H1 (cell line): Measurements from ENCODE around the gene TRPC4. TPM values are rescaled to one million over a fixed set of nuclear protein-coding genes. Genes with fewer than 3 reads are reported as not detected.

Source experiments
- CTCF ChIA-PET: fragments of 300-600 bp; sonication (Branson Sonifier 250); formaldehyde crosslinking; loops from one replicate; lab custom pipeline; 2021; ENCODE audit not compliant: partially characterized antibody; lab: Charles Lee
- POLR2A ChIA-PET: fragments of 300-600 bp; sonication (Branson Sonifier 250); formaldehyde crosslinking; loops from one replicate; lab custom pipeline; 2021; ENCODE audit warnings: inconsistent platforms; ENCODE audit not compliant: partially characterized antibody; lab: Charles Lee
- DNase-seq, 2 experiments: peaks; one replicate each; pipeline versions ENCODE4 v3.0.0 to v3.0.0-alpha.2; 2010 to 2022; ENCODE audit warnings: low spot score in 2 of 2, low read depth in 1 of 2, mixed read lengths in 1 of 2
- FAIRE-seq: peaks from 2 replicates; lab custom pipeline; 2011; peaks lifted over from hg19 to GRCh38; lab: Jason Lieb, UNC
- H2AFZ ChIP-seq: 2 replicates; pipeline ENCODE4 v1.8.1; 2012; ENCODE audit warnings: low read length, inconsistent platforms
- H2AK5ac ChIP-seq: 2 replicates; pipeline ENCODE4 v1.6.1; 2013; ENCODE audit warnings: low read depth, low read length
- H2BK120ac ChIP-seq: replicated peaks from 2 replicates; pipeline ENCODE3; 2013; ENCODE audit warnings: low read depth, low read length, inconsistent platforms
- H2BK12ac ChIP-seq: 2 replicates; pipeline ENCODE4 v1.6.1; 2013; ENCODE audit warnings: low read depth, low read length
- H2BK15ac ChIP-seq: 2 replicates; pipeline ENCODE4 v1.6.1; 2013; ENCODE audit warnings: low read length
- H2BK20ac ChIP-seq: 2 replicates; pipeline ENCODE4 v1.6.1; 2013; ENCODE audit warnings: low read length
- H2BK5ac ChIP-seq: 2 replicates; pipeline ENCODE4 v1.6.1; 2013; ENCODE audit warnings: low read depth, low read length
- H3K14ac ChIP-seq: 2 replicates; pipeline ENCODE4 v1.6.1; 2013; ENCODE audit warnings: inconsistent platforms; ENCODE audit not compliant: insufficient read length
- H3K18ac ChIP-seq: 2 replicates; pipeline ENCODE4 v1.6.1; 2013; ENCODE audit warnings: low read length; ENCODE audit errors: extremely low read depth
- H3K23ac ChIP-seq: 2 replicates; pipeline ENCODE4 v1.6.1; 2013; ENCODE audit warnings: inconsistent platforms; ENCODE audit not compliant: insufficient read length
- H3K23me2 ChIP-seq: 2 replicates; pipeline ENCODE4 v1.6.1; 2013; ENCODE audit warnings: low read depth, low read length
- H3K27ac ChIP-seq: 2 replicates; pipeline ENCODE4 v1.6.1; 2011; ENCODE audit warnings: low read depth, low read length, inconsistent platforms
- H3K27me3 ChIP-seq, 4 experiments: replicated peaks in 1 of 4; 1 replicate in 1 of 4; 2 replicates in 3 of 4; pipeline versions ENCODE4 v1.6.1 to v1.8.1; 2011 to 2013; ENCODE audit warnings: low read length in 3 of 4, mild to moderate bottlenecking in 3 of 4, inconsistent platforms in 2 of 4, mixed read lengths in 2 of 4, moderate library complexity in 1 of 4; ENCODE audit not compliant: control insufficient read depth in 3 of 4, insufficient read depth in 3 of 4; ENCODE audit errors: extremely low read depth in 1 of 4
- H3K36me3 ChIP-seq, 4 experiments: 2 replicates each; pipeline versions ENCODE4 v1.6.1 to v1.8.1; 2011 to 2013; ENCODE audit warnings: mild to moderate bottlenecking in 4 of 4, low read length in 3 of 4, moderate library complexity in 2 of 4, control low read depth in 1 of 4, inconsistent platforms in 1 of 4; ENCODE audit not compliant: insufficient read depth in 4 of 4, control insufficient read depth in 2 of 4
- H3K4ac ChIP-seq: replicated peaks from 2 replicates; pipeline ENCODE3; 2013; ENCODE audit warnings: low read length, low read depth, mixed read lengths, inconsistent platforms; ENCODE audit not compliant: insufficient read length
- H3K4me1 ChIP-seq, 4 experiments: replicated peaks in 1 of 4; 1 replicate in 1 of 4; 2 replicates in 3 of 4; pipeline versions ENCODE4 v1.6.1 to v1.8.1; 2011 to 2013; ENCODE audit warnings: low read length in 3 of 4, inconsistent platforms in 2 of 4, mixed read lengths in 1 of 4; ENCODE audit not compliant: insufficient read depth in 4 of 4, control insufficient read depth in 3 of 4
- H3K4me2 ChIP-seq, 2 experiments: 2 replicates each; pipeline versions ENCODE4 v1.6.1 to v1.8.1; 2011 to 2013; ENCODE audit warnings: low read depth in 2 of 2, low read length in 2 of 2, control low read depth in 1 of 2, inconsistent platforms in 1 of 2, mild to moderate bottlenecking in 1 of 2; ENCODE audit not compliant: insufficient read depth in 1 of 2
- H3K4me3 ChIP-seq, 4 experiments: fragments of 200-600, 300-600 bp in 1 of 4; sonication (generic), shearing (Covaris generic), sonication (Bioruptor Twin) in 1 of 4; 2 replicates each; pipeline versions ENCODE4 v1.5.1 to v1.8.1; 2011 to 2016; ENCODE audit warnings: low read length in 4 of 4, low read depth in 3 of 4, control low read depth in 2 of 4, inconsistent platforms in 2 of 4, mild to moderate bottlenecking in 2 of 4, mixed read lengths in 1 of 4, moderate library complexity in 1 of 4; ENCODE audit not compliant: insufficient read depth in 2 of 4; ENCODE audit errors: extremely low read depth in 1 of 4
- H3K56ac ChIP-seq: replicated peaks from 2 replicates; pipeline ENCODE3; 2013; ENCODE audit warnings: low read depth, mild to moderate bottlenecking, mixed read lengths, low read length, inconsistent platforms; ENCODE audit not compliant: insufficient read length
- H3K79me1 ChIP-seq: 2 replicates; pipeline ENCODE4 v1.6.1; 2013; ENCODE audit warnings: low read depth, low read length, control low read depth
- H3K79me2 ChIP-seq, 2 experiments: 2 replicates each; pipeline versions ENCODE4 v1.6.1 to v1.8.1; 2012 to 2013; ENCODE audit warnings: low read length in 2 of 2, mild to moderate bottlenecking in 2 of 2, inconsistent platforms in 1 of 2; ENCODE audit not compliant: insufficient read depth in 2 of 2, control insufficient read depth in 1 of 2
- H3K9ac ChIP-seq, 4 experiments: replicated peaks in 1 of 4; 1 replicate in 1 of 4; 2 replicates in 3 of 4; pipeline versions ENCODE4 v1.6.1 to v1.8.1; 2011 to 2013; ENCODE audit warnings: low read depth in 3 of 4, low read length in 3 of 4, control low read depth in 2 of 4, mild to moderate bottlenecking in 2 of 4, moderate library complexity in 2 of 4, inconsistent platforms in 1 of 4; ENCODE audit errors: extremely low read depth in 1 of 4
- H3K9me3 ChIP-seq, 2 experiments: 2 replicates each; pipeline versions ENCODE4 v1.6.1 to v1.8.1; 2012 to 2013; ENCODE audit warnings: mild to moderate bottlenecking in 2 of 2, moderate library complexity in 2 of 2, control low read depth in 1 of 2, inconsistent platforms in 1 of 2, low read depth in 1 of 2, low read length in 1 of 2, mixed read lengths in 1 of 2; ENCODE audit not compliant: insufficient read depth in 2 of 2
- H4K20me1 ChIP-seq, 2 experiments: replicated peaks in 1 of 2; 2 replicates each; pipeline versions ENCODE3 to v1.8.1; 2011 to 2013; ENCODE audit warnings: inconsistent platforms in 2 of 2, low read length in 2 of 2, mild to moderate bottlenecking in 1 of 2; ENCODE audit not compliant: insufficient read depth in 2 of 2, control insufficient read depth in 1 of 2
- H4K5ac ChIP-seq: 2 replicates; pipeline ENCODE4 v1.6.1; 2013; ENCODE audit warnings: low read length, low read depth, mixed read lengths, inconsistent platforms; ENCODE audit not compliant: insufficient read length
- H4K8ac ChIP-seq: 2 replicates; pipeline ENCODE4 v1.8.0; 2013; ENCODE audit warnings: mild to moderate bottlenecking, moderate library complexity, low read length, inconsistent platforms; ENCODE audit not compliant: insufficient read depth; ENCODE audit errors: extremely low read depth
- H4K91ac ChIP-seq: replicated peaks from 2 replicates; pipeline ENCODE3; 2013; ENCODE audit warnings: low read length, mixed read lengths, inconsistent platforms; ENCODE audit not compliant: insufficient read length
- CBX8 ChIP-seq: fragments of 300-800, 300-1000 bp; sonication (generic); IDR thresholded peaks from 2 replicates; pipeline ENCODE4 v1.7.1; 2016; ENCODE audit warnings: low read depth, low read length, borderline replicate concordance
- CREB1 ChIP-seq: IDR thresholded peaks from 2 replicates; pipeline ENCODE4 v1.6.1; 2012; ENCODE audit warnings: inconsistent platforms
- SIRT6 ChIP-seq: IDR thresholded peaks from one replicate; pipeline ENCODE4 v1.7.1; 2012; ENCODE audit warnings: low read length, inconsistent platforms
- WGBS, 2 experiments: shearing (Covaris generic) in 1 of 2; methylation state at CpG; one replicate each; pipeline versions ENCODE4 v1.1.6 to v1.1.7; 2013 to 2015; ENCODE audit warnings: low lambda C conversion rate in 2 of 2, mixed read lengths in 2 of 2, inconsistent platforms in 1 of 2, low coverage in 1 of 2, missing lambda C conversion rate in 1 of 2; ENCODE audit not compliant: insufficient replicate concordance in 2 of 2, insufficient coverage in 1 of 2, insufficient read length in 1 of 2; ENCODE audit errors: extremely low coverage in 1 of 2, missing lambda C conversion rate in 1 of 2; 5-methylcytosine and 5-hydroxymethylcytosine counted together
- polyA plus RNA-seq, 7 experiments: library from polyadenylated mRNA; depleted of rRNA in 3 of 7; stranded (reverse) in 5 of 7; unstranded in 2 of 7; fragments of >200 nt in 5 of 7; fragments of 200-250 nt in 2 of 7; gene quantifications; 1 replicate in 5 of 7; 2 replicates in 1 of 7; 4 replicates in 1 of 7; pipeline versions ENCODE4 v1.2.1 to v1.2.3, GENCODE V29; 2011 to 2013; ENCODE audit warnings: missing spikeins in 2 of 7, mixed read lengths in 2 of 7
- total RNA-seq: library from RNA; stranded (reverse); fragmentation: NEBNext Ultra II Directional; extraction: Animal tissue kit (Norgen Biotek cat#: 25700); gene quantifications from 2 replicates; pipeline ENCODE4 v1.2.1, GENCODE V29; 2021

TRPC4 gene
- total and polyA plus RNA-seq, 2 of the 8 experiments (the other 6 are each of a cell fraction or from before 2014, with no cell fraction given), result 12.3 to 14.7 TPM

DNA sequence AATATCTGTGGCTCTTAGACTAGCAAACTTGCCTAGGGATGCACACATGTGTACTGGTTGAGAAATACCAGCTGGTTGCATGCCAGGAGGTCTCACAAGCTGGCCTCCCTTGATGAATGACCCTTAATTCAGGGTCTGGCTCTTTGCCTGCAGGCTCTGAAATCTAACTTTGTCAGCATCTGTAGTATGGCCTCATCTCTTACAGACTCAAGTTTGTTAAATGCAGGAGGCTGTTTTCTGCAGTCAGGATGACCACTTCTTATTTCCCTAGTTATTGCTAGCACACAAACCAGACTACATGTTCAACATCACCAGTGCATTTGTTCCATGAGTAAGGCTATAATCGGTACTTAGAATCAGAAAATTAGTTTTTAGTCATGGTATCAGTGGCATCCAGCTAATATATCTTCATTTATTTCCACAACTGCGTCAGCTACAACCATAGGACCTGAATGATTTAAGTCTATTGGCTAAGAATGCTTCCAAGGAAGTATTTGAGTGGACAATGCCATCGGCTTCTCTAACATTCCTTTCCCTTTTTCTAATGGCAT lies 247.7 kb downstream of the TRPC4 start:
- Histone ChIP-seq H4K8ac (no peak overlapping the region), H3K36me3 (no peaks in the 10 kb centered on the region), H3K9me3 (no peaks in the 10 kb centered on the region), H3K4me2 (no peak overlapping the region), H2BK120ac (no peak overlapping the region), H3K27me3 (no peaks in the 10 kb centered on the region), H3K14ac (no peak overlapping the region), H3K4me1 (no peaks in the 10 kb centered on the region), H2AK5ac (no peak overlapping the region), H3K4me3 (no peak overlapping the region), H2BK5ac (no peak overlapping the region), H3K4ac (no peak overlapping the region), H3K79me2 (no peaks in the 10 kb centered on the region), H3K56ac (no peak overlapping the region), H2BK15ac (no peak overlapping the region), H3K23ac (no peak overlapping the region), H2BK20ac (no peak overlapping the region), H3K9ac (no peak overlapping the region), H3K18ac (no peak overlapping the region), H3K79me1 (no peaks in the 10 kb centered on the region), H4K5ac (no peak overlapping the region), H3K23me2 (no peaks in the 10 kb centered on the region), H2BK12ac (no peak overlapping the region), H2AFZ (no peak overlapping the region), H4K91ac (no peak overlapping the region), H3K27ac (no peak overlapping the region), H4K20me1 (no peaks in the 10 kb centered on the region)
- no peak for DNase-seq
- TF ChIP-seq CBX8, result no peak
- TF ChIP-seq SIRT6, result no peak
- TF ChIP-seq CREB1, result no peak
- ChIA-PET CTCF (interaction anchor here (0.8 to 1.5 kb wide), 3 partner anchors 20 to 547 kb away, joined by 3 to 5 read pairs (median 3); no protein-coding TSS in a partner anchor), POLR2A (no interaction called here)
- 89% methylated on average over 3 of the region's 3 CpGs; no CpG with 5 or more reads in 1 of the 2 experiments for WGBS, 2 experiments
- FAIRE-seq, result no peak
